GM12878 (cell line): ENCODE measurements around the gene CBX8. TPM values are rescaled to one million over a fixed set of nuclear protein-coding genes. Genes with fewer than 3 reads are reported as not detected.

Experiments used
- ATAC-seq: fragments of 200-7000 bp; cut with Tn5 transposase; 3 replicates; pipeline ENCODE4 v1.9.1; 2020; ENCODE audit warnings: mild to moderate bottlenecking, moderate library complexity
- BruUV-seq: library from RNA; stranded (reverse); fragments of 400-500 nt; replicated peaks from 2 replicates; lab custom pipeline; 2021; lab: Mats Ljungman, UMichigan
- CTCF ChIA-PET: fragments of 300-600 bp; sonication (Branson Sonifier 250); formaldehyde crosslinking; extraction: SDS; loops from one replicate; lab custom pipeline; 2021; ENCODE audit warnings: inconsistent platforms; lab: Yijun Ruan, JAX
- POLR2A ChIA-PET: fragments of 350-600 bp; formaldehyde crosslinking; extraction: SDS; loops from one replicate; lab custom pipeline; 2021; ENCODE audit warnings: inconsistent platforms; lab: Charles Lee
- RAD21 ChIA-PET: fragments of 300-600 bp; sonication (Branson Sonifier 250); formaldehyde crosslinking; loops from one replicate; lab custom pipeline; 2023; ENCODE audit warnings: antibody characterized with exemption; ENCODE audit not compliant: unreplicated experiment; lab: Charles Lee
- SMC1A ChIA-PET: fragments of 300-600 bp; sonication (Branson Sonifier 250); formaldehyde crosslinking; loops from one replicate; lab custom pipeline; 2023; ENCODE audit not compliant: unreplicated experiment, uncharacterized antibody; lab: Charles Lee
- DNase-seq: peaks from one replicate; pipeline ENCODE4 v3.0.0-alpha.2; 2011; ENCODE audit warnings: low read depth, low spot score
- FAIRE-seq: peaks from 3 replicates; lab custom pipeline; 2011; peaks lifted over from hg19 to GRCh38; lab: Jason Lieb, UNC
- H2AFZ ChIP-seq: 2 replicates; pipeline ENCODE4 v1.6.0; 2011; ENCODE audit warnings: low read depth, low read length, control low read depth; ENCODE audit not compliant: control insufficient read depth
- H3K27ac ChIP-seq: 2 replicates; pipeline ENCODE4 v1.5.1; 2011; ENCODE audit warnings: control low read depth; ENCODE audit not compliant: control insufficient read depth, insufficient read depth
- H3K27me3 ChIP-seq, 2 experiments: replicated peaks in 1 of 2; 2 replicates each; pipeline versions ENCODE4 v1.6.0 to v1.6.1; 2011; ENCODE audit warnings: low read length in 1 of 2; ENCODE audit not compliant: control insufficient read depth in 2 of 2, insufficient read depth in 2 of 2
- H3K36me3 ChIP-seq, 2 experiments: 2 replicates each; pipeline ENCODE4 v1.5.1; 2011; ENCODE audit warnings: low read length in 1 of 2; ENCODE audit not compliant: control insufficient read depth in 2 of 2, insufficient read depth in 2 of 2
- H3K4me1 ChIP-seq: 2 replicates; pipeline ENCODE4 v1.6.1; 2011; ENCODE audit warnings: mild to moderate bottlenecking, low read length, moderate library complexity, mixed read lengths; ENCODE audit not compliant: control insufficient read depth, insufficient read depth
- H3K4me2 ChIP-seq: 2 replicates; pipeline ENCODE4 v1.6.0; 2011; ENCODE audit warnings: control low read depth; ENCODE audit not compliant: control insufficient read depth, insufficient read depth
- H3K4me3 ChIP-seq: fragments of 200-600 bp; sonication (generic); 2 replicates; pipeline ENCODE4 v1.5.1; 2016
- H3K79me2 ChIP-seq: 2 replicates; pipeline ENCODE4 v1.6.0; 2011; ENCODE audit warnings: low read length; ENCODE audit not compliant: control insufficient read depth, insufficient read depth
- H3K9ac ChIP-seq: 2 replicates; pipeline ENCODE4 v1.8.0; 2011; ENCODE audit warnings: low read length, control low read depth, mixed read lengths; ENCODE audit not compliant: control insufficient read depth, insufficient read depth
- H3K9me3 ChIP-seq: replicated peaks from 3 replicates; pipeline ENCODE4 v1.5.1; 2011; ENCODE audit warnings: mild to moderate bottlenecking, low read length; ENCODE audit not compliant: control insufficient read depth, insufficient read depth
- H4K20me1 ChIP-seq: 2 replicates; pipeline ENCODE4 v1.6.0; 2011; ENCODE audit not compliant: control insufficient read depth, insufficient read depth
- CBX5 ChIP-seq: sonication (generic); IDR thresholded peaks from 2 replicates; pipeline ENCODE4 v1.6.1; 2016; ENCODE audit warnings: low read depth, moderate library complexity, mild to moderate bottlenecking, inconsistent platforms
- CHD1 ChIP-seq: IDR thresholded peaks from 2 replicates; pipeline ENCODE4 v1.6.1; 2012; ENCODE audit warnings: low read depth, low read length, improper control_type of control experiment
- EP300 ChIP-seq, 2 experiments: fragments of 150-350 bp in 1 of 2; IDR thresholded peaks; 2 replicates each; pipeline ENCODE4 v1.6.1; 2011 to 2012; ENCODE audit warnings: low read depth in 2 of 2, low read length in 2 of 2, borderline replicate concordance in 1 of 2, improper control_type of control experiment in 1 of 2, inconsistent platforms in 1 of 2; ENCODE audit not compliant: control insufficient read depth in 1 of 2
- HDGF ChIP-seq: fragments of 450-650 bp; IDR thresholded peaks from 2 replicates; pipeline ENCODE4 v1.6.1; 2016; ENCODE audit warnings: antibody characterized with exemption
- KDM1A ChIP-seq: fragments of 200-600 bp; sonication (generic); IDR thresholded peaks from 2 replicates; pipeline ENCODE4 v1.6.1; 2016; ENCODE audit warnings: borderline replicate concordance
- SREBF2 ChIP-seq: IDR thresholded peaks from 2 replicates; pipeline ENCODE4 v1.6.1; 2012; ENCODE audit warnings: mild to moderate bottlenecking, low read length
- ZNF207 ChIP-seq: fragments of 450-650 bp; IDR thresholded peaks from 2 replicates; pipeline ENCODE4 v1.6.1; 2014; ENCODE audit warnings: antibody characterized with exemption, mild to moderate bottlenecking, borderline replicate concordance
- whole genome bisulfite sequencing: methylation state at CpG from one replicate; pipeline ENCODE4 v1.1.6; 2016; ENCODE audit warnings: low lambda C conversion rate; ENCODE audit not compliant: insufficient replicate concordance, insufficient coverage; ENCODE audit errors: missing lambda C conversion rate; 5-methylcytosine and 5-hydroxymethylcytosine counted together
- in situ Hi-C: fragments of 300-500 bp; cut with MboI; formaldehyde crosslinking; loops from 9 replicates; pipeline ENCODE4 v1.14.3; 2018; ENCODE audit warnings: mixed read lengths
- intact Hi-C: fragments of 100-400 bp; cut with micrococcal nuclease; formaldehyde crosslinking; loops from one replicate; pipeline ENCODE4 v1.14.2; 2022; ENCODE audit not compliant: unreplicated experiment
- polyA plus RNA-seq, 11 experiments: library from polyadenylated mRNA; depleted of rRNA in 4 of 11; unstranded in 6 of 11; stranded (reverse) in 5 of 11; fragments of >200 nt; fragmentation: Nextera tagmentation in 4 of 11; fragmentation: Illumina TruSeq in 1 of 11; extraction: Ambion mirVana in 4 of 11; extraction: Trizol in 1 of 11; gene quantifications; 1 replicate in 1 of 11; 2 replicates in 10 of 11; pipeline versions ENCODE4 v1.2.1 to v1.2.3, GENCODE V29; 2011 to 2016; ENCODE audit warnings: inconsistent platforms in 2 of 11, missing spikeins in 2 of 11, low read depth in 1 of 11
- total RNA-seq, 4 experiments: library from RNA; depleted of rRNA in 3 of 4; stranded (reverse); fragments of >200 nt in 3 of 4; fragmentation: Illumina TruSeq in 1 of 4; extraction: Trizol in 1 of 4; gene quantifications; 2 replicates each; pipeline versions ENCODE4 v1.2.1 to v1.2.3, GENCODE V29; 2013 to 2021
- TF ChIP-seq, protein P1 (sequence below): fragments of 450-650 bp; formaldehyde crosslinking; IDR thresholded peaks from 2 replicates; pipeline ENCODE4 v1.4.0; 2022; ENCODE audit warnings: mild to moderate bottlenecking, moderate library complexity
- TF ChIP-seq, protein P2 (sequence below): fragments of 450-650 bp; IDR thresholded peaks from 2 replicates; pipeline ENCODE4 v1.6.1; 2016; ENCODE audit warnings: mild to moderate bottlenecking, moderate library complexity, borderline replicate concordance

CBX8 gene
- total and polyA plus RNA-seq, 10 of the 15 experiments (the other 5 are each of a cell fraction or from before 2014, with no cell fraction given): 0.03 to 6.7 (median 1.9) TPM

DNA sequence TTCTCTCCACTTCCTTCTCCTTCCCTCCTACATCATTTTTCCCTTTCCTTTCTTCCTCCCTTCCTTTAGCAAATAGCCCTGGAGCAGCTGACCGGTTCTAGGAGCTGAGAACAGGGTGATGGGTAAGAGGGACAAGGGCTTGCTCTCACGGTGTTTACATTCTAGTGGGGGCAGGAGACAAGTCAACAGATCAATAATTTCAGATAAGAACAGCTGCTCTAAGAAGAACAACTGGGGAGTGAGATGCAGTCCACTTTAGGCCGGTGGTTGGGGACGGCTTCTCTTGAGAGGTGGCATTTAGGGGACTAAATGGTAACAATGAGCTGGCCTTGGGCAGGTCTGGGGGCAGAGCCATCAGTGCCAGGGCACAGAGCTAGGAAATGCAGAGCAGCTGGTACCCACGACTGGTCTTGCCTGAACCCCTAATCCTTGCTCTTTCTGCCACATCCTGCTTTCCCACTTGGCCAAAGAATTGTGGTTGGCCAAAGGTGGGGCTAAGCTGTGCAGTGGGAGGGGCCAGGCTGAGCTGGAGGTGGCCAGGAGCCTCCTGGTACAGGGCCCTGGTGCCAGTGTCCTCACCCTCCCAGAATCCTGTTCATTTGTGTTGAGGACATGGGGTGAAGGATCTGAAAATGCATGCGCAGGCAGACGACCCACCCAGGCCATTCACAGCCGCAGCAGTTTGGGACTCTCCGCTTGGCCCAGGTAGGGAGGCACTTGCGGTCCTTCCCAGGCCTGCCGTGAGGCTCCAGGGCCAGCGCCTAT, 24.6 kb upstream of the CBX8 start:
- no peak for ATAC-seq
- H3K27ac ChIP-seq: no peak overlapping the region
- H3K4me3 ChIP-seq: no peak overlapping the region
- 56% methylated on average over 12 of the region's 12 CpGs for WGBS
- intact Hi-C loops: no loop called here
- in situ Hi-C loops: no loop called here
- H3K27me3 ChIP-seq: peaks cover 3 to 19% of the 10 kb centered on the region in 2 experiments; a peak in 3 of 4 replicates
- H3K79me2 ChIP-seq: no peaks in the 10 kb centered on the region
- CTCF ChIA-PET: interaction anchor here (0.7 to 1.4 kb wide), 3 partner anchors 10 to 150 kb away, joined by 3 to 4 read pairs (median 3); no protein-coding TSS in a partner anchor
- H3K36me3 ChIP-seq: no peaks in the 10 kb centered on the region
- H3K9me3 ChIP-seq: no peaks in the 10 kb centered on the region
- POLR2A ChIA-PET: interaction anchor here (0.6 kb wide), 1 partner anchor 11 kb away, joined by 3 read pairs; no protein-coding TSS in a partner anchor
- peaks cover 4% of the 10 kb centered on the region; the same call in 1 of the 2 replicates for H3K4me1 ChIP-seq
- TF ChIP-seq HDGF: no peak
- TF ChIP-seq, protein P1, sequence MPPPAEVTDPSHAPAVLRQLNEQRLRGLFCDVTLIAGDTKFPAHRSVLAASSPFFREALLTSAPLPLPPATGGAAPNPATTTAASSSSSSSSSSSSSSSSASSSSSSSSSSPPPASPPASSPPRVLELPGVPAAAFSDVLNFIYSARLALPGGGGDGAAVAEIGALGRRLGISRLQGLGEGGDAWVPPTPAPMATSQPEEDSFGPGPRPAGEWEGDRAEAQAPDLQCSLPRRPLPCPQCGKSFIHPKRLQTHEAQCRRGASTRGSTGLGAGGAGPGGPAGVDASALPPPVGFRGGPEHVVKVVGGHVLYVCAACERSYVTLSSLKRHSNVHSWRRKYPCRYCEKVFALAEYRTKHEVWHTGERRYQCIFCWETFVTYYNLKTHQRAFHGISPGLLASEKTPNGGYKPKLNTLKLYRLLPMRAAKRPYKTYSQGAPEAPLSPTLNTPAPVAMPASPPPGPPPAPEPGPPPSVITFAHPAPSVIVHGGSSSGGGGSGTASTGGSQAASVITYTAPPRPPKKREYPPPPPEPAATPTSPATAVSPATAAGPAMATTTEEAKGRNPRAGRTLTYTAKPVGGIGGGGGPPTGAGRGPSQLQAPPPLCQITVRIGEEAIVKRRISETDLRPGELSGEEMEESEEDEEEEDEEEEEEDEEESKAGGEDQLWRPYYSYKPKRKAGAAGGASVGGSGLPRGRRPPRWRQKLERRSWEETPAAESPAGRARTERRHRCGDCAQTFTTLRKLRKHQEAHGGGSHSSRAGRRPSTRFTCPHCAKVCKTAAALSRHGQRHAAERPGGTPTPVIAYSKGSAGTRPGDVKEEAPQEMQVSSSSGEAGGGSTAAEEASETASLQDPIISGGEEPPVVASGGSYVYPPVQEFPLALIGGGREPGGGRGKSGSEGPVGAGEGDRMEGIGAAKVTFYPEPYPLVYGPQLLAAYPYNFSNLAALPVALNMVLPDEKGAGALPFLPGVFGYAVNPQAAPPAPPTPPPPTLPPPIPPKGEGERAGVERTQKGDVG (CRISPR knock-in tag): no peak
- no peak for TF ChIP-seq CBX5
- TF ChIP-seq ZNF207: no peak
- TF ChIP-seq, protein P2, sequence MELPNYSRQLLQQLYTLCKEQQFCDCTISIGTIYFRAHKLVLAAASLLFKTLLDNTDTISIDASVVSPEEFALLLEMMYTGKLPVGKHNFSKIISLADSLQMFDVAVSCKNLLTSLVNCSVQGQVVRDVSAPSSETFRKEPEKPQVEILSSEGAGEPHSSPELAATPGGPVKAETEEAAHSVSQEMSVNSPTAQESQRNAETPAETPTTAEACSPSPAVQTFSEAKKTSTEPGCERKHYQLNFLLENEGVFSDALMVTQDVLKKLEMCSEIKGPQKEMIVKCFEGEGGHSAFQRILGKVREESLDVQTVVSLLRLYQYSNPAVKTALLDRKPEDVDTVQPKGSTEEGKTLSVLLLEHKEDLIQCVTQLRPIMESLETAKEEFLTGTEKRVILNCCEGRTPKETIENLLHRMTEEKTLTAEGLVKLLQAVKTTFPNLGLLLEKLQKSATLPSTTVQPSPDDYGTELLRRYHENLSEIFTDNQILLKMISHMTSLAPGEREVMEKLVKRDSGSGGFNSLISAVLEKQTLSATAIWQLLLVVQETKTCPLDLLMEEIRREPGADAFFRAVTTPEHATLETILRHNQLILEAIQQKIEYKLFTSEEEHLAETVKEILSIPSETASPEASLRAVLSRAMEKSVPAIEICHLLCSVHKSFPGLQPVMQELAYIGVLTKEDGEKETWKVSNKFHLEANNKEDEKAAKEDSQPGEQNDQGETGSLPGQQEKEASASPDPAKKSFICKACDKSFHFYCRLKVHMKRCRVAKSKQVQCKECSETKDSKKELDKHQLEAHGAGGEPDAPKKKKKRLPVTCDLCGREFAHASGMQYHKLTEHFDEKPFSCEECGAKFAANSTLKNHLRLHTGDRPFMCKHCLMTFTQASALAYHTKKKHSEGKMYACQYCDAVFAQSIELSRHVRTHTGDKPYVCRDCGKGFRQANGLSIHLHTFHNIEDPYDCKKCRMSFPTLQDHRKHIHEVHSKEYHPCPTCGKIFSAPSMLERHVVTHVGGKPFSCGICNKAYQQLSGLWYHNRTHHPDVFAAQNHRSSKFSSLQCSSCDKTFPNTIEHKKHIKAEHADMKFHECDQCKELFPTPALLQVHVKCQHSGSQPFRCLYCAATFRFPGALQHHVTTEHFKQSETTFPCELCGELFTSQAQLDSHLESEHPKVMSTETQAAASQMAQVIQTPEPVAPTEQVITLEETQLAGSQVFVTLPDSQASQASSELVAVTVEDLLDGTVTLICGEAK: no peak
- no peak for TF ChIP-seq SREBF2
- no peak for TF ChIP-seq EP300 (IDR thresholded peaks at IDR 0.05; ENCODE audit: borderline replicate concordance in 1 of 2, control insufficient read depth in 1 of 2, low read depth in 2 of 2, low read length in 2 of 2)
- TF ChIP-seq CHD1: no peak
- TF ChIP-seq KDM1A: no peak
- RAD21 ChIA-PET: interaction anchor here (1.5 kb wide), 1 partner anchor 15 kb away, joined by 3 read pairs; no protein-coding TSS in a partner anchor
- no peak for FAIRE-seq
- H3K9ac ChIP-seq: no peak overlapping the region
- no peak overlapping the region for H3K4me2 ChIP-seq
- no peak for DNase-seq
- no peak overlapping the region for H2AFZ ChIP-seq
- BruUV-seq: no TSS peak
- SMC1A ChIA-PET: no interaction called here
- H4K20me1 ChIP-seq: no peaks in the 10 kb centered on the region; the same call in 1 of the 2 replicates
